Measurements from ENCODE around the gene ALG9.

DNA sequence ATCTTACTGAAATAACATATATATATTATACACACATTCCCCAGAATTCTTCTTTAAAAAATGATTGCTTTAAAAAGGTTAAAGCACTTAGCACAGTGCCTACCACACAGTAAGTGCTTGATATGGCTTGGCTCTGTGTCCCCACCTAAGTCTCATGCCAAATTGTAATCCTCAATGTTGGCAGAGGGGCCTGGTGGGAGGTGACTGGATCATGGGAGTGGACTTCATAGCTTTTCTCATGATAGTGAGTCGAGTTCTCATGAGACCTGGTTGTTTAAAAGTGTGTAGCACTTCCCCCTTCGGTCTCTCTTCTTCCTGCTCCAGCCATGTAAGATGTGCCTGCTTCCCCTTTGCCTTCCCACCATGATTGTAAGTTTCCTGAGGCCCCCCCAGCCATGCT, 34.0 kb upstream of the ALG9 start:
- TF ChIP-seq, protein P1, sequence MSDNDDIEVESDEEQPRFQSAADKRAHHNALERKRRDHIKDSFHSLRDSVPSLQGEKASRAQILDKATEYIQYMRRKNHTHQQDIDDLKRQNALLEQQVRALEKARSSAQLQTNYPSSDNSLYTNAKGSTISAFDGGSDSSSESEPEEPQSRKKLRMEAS (IDR thresholded peaks at IDR 0.05) = no peak
- TF ChIP-seq, protein P2, sequence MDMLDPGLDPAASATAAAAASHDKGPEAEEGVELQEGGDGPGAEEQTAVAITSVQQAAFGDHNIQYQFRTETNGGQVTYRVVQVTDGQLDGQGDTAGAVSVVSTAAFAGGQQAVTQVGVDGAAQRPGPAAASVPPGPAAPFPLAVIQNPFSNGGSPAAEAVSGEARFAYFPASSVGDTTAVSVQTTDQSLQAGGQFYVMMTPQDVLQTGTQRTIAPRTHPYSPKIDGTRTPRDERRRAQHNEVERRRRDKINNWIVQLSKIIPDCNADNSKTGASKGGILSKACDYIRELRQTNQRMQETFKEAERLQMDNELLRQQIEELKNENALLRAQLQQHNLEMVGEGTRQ (IDR thresholded peaks at IDR 0.05) = no peak
